H1 (cell line): ENCODE measurements around the gene STAT5A.

Experiments
- CEBPB ChIP-seq: IDR thresholded peaks from 2 replicates; pipeline ENCODE4 v1.6.1; 2012; ENCODE audit warnings: low read depth, low read length
- EP300 ChIP-seq, 2 experiments: IDR thresholded peaks; 1 replicate in 1 of 2; 2 replicates in 1 of 2; pipeline ENCODE4 v1.6.1; 2011 to 2012; ENCODE audit warnings: low read depth in 2 of 2, low read length in 2 of 2, mild to moderate bottlenecking in 2 of 2, borderline replicate concordance in 1 of 2, inconsistent platforms in 1 of 2, moderate library complexity in 1 of 2
- SRF ChIP-seq: IDR thresholded peaks from 2 replicates; pipeline ENCODE4 v1.6.1; 2011; ENCODE audit warnings: mild to moderate bottlenecking, low read depth, low read length, moderate library complexity
- TAF1 ChIP-seq: IDR thresholded peaks from 2 replicates; pipeline ENCODE4 v1.6.1; 2011; ENCODE audit warnings: mild to moderate bottlenecking, low read depth, low read length
- ZNF274 ChIP-seq: IDR thresholded peaks from 2 replicates; pipeline ENCODE4 v1.7.0; 2012; ENCODE audit warnings: low read length, borderline replicate concordance; ENCODE audit errors: extremely low read depth
- TF ChIP-seq, protein P1 (sequence below), 3 experiments: IDR thresholded peaks; 1 replicate in 2 of 3; 2 replicates in 1 of 3; pipeline versions ENCODE4 v1.5.1 to v1.6.1; 2011; ENCODE audit warnings: low read length in 3 of 3, mild to moderate bottlenecking in 3 of 3, inconsistent platforms in 2 of 3, low read depth in 1 of 3, moderate library complexity in 1 of 3; ENCODE audit not compliant: insufficient read depth in 1 of 3; ENCODE audit errors: control extremely low read depth in 1 of 3
- TF ChIP-seq, protein P2 (sequence below): IDR thresholded peaks from 2 replicates; pipeline ENCODE4 v1.6.1; 2012; ENCODE audit warnings: inconsistent platforms

DNA sequence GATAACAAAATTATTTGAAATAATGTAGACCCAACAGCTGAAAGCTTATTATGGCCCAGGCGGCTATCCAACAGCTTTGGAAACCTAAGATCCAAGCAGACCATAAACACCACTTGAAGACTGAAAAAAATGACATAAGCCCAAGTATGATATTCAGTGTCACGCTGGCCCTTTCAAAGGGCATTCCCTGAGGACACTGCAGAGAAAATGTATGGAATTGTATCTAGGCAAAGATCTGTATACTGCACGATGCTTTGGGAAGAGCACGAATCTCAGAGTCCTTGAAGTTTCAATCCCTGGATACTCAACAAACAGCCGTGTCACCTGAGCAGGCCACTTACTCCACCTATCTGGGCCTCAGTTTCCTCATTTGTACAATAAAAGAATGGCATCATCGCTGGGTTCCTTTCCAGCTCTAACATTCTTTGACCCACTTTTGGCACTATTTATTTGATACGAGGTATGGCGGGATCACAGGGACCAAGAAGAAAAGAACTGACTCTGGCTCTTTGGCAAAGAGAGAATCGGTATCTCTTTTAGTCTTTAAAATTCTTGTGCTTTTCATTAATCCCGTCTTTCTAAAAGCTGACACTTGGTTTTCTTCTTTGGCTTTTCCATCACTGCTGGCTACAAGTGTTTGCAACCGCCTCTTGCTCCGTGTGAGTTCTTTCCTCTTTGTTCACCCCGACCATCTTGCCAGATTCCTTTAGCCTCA, 13.3 kb upstream of the STAT5A start:
- no peak for TF ChIP-seq ZNF274
- TF ChIP-seq, protein P1, sequence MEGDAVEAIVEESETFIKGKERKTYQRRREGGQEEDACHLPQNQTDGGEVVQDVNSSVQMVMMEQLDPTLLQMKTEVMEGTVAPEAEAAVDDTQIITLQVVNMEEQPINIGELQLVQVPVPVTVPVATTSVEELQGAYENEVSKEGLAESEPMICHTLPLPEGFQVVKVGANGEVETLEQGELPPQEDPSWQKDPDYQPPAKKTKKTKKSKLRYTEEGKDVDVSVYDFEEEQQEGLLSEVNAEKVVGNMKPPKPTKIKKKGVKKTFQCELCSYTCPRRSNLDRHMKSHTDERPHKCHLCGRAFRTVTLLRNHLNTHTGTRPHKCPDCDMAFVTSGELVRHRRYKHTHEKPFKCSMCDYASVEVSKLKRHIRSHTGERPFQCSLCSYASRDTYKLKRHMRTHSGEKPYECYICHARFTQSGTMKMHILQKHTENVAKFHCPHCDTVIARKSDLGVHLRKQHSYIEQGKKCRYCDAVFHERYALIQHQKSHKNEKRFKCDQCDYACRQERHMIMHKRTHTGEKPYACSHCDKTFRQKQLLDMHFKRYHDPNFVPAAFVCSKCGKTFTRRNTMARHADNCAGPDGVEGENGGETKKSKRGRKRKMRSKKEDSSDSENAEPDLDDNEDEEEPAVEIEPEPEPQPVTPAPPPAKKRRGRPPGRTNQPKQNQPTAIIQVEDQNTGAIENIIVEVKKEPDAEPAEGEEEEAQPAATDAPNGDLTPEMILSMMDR (IDR thresholded peaks at IDR 0.05; ENCODE audit: control extremely low read depth in 1 of 3, insufficient read depth in 1 of 3, low read depth in 1 of 3, low read length in 3 of 3): no peak
- no peak for TF ChIP-seq TAF1
- no peak for TF ChIP-seq CEBPB
- TF ChIP-seq EP300 (IDR thresholded peaks at IDR 0.05; ENCODE audit: borderline replicate concordance in 1 of 2, low read depth in 2 of 2, low read length in 2 of 2): no peak
- TF ChIP-seq, protein P2, sequence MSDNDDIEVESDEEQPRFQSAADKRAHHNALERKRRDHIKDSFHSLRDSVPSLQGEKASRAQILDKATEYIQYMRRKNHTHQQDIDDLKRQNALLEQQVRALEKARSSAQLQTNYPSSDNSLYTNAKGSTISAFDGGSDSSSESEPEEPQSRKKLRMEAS: no peak
- TF ChIP-seq SRF: no peak
